ENCODE data around the gene C1R.

DNA sequence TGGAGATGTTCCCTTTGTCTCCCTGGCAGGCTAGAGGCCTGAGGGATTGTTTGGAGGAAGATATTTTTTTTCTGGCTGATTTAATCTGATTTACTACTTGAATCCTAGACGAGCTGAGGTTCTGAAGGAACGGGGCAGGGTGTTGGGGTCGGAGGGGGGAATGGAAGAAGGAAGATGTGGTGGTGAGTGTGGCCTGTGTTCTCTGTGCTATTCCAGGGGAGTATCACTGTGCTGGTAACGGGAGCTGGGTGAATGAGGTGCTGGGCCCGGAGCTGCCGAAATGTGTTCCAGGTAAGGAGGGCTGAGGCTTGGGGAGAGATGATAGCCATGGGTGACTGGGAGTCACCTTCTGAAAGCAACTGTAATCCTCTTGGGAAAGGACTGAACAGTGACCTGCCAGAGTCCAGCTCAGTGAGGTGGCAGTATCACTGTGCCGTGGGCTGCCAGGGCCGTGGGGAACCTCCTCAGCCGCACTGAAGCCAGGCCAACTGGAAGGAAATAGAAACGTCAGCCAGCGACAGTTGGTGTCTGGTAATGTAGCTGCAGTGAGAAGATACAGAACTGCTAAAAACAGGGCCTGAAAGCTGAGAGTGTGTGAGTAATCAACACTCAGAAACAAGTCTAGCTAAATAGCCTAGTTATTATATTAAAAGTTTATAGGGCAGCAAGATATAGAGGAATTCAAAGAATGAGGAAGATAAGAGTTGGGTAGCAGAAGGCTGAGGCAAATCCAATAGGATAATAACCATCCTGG is 23.8 kb downstream of the C1R start:
- TF ChIP-seq, protein P1, sequence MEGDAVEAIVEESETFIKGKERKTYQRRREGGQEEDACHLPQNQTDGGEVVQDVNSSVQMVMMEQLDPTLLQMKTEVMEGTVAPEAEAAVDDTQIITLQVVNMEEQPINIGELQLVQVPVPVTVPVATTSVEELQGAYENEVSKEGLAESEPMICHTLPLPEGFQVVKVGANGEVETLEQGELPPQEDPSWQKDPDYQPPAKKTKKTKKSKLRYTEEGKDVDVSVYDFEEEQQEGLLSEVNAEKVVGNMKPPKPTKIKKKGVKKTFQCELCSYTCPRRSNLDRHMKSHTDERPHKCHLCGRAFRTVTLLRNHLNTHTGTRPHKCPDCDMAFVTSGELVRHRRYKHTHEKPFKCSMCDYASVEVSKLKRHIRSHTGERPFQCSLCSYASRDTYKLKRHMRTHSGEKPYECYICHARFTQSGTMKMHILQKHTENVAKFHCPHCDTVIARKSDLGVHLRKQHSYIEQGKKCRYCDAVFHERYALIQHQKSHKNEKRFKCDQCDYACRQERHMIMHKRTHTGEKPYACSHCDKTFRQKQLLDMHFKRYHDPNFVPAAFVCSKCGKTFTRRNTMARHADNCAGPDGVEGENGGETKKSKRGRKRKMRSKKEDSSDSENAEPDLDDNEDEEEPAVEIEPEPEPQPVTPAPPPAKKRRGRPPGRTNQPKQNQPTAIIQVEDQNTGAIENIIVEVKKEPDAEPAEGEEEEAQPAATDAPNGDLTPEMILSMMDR (IDR thresholded peaks at IDR 0.05): no peak
- no peak for TF ChIP-seq POLR2A (IDR thresholded peaks at IDR 0.05)
